ENCODE measurements around the gene EMILIN3. TPM values are rescaled to one million over a fixed set of nuclear protein-coding genes. Genes with fewer than 3 reads are reported as not detected.

Gene EMILIN3
- total and polyA plus RNA-seq, 2 donors (not counting 3 experiments of a cell fraction or from before 2014, with no cell fraction given): 0.15 TPM; not detected in 1

- no peaks in the 10 kb centered on the region for H3K9me1 ChIP-seq (replicated peaks; ENCODE audit: control insufficient read depth, extremely low read depth, insufficient read depth, low read length)
- CTCF ChIA-PET: no interaction called here
Observed at GRCh38 chr20:41377275-41377674, 10.7 kb upstream of the EMILIN3 start.

More at GRCh38 chr20:41377275-41377674, 10.7 kb upstream of the EMILIN3 start:
- intact Hi-C loops (cut with micrococcal nuclease): no loop called here
- Histone ChIP-seq H4K20me1 (replicated peaks; ENCODE audit: control insufficient read depth, extremely low read depth, insufficient read depth, low read length) (no peaks in the 10 kb centered on the region), H3K27me3 (ENCODE audit: control insufficient read depth in 2 of 2, insufficient read depth in 2 of 2, low read length in 2 of 2) (peaks cover 0 to 6% of the 10 kb centered on the region in 2 experiments), H3K9ac (replicated peaks; ENCODE audit: extremely low read depth, insufficient read depth, low read length) (no peak overlapping the region), H3K4me1 (ENCODE audit: control insufficient read depth, extremely low read depth, insufficient read depth, low read length) (no peaks in the 10 kb centered on the region), H3K4me3 (replicated peaks in 1 of 3; ENCODE audit: insufficient read depth in 1 of 3, low read depth in 1 of 3, low read length in 3 of 3) (no peak overlapping the region), H3K36me3 (ENCODE audit: control insufficient read depth in 2 of 2, extremely low read depth in 1 of 2, insufficient read depth in 2 of 2, low read length in 2 of 2) (no peaks in the 10 kb centered on the region), H3K9me3 (replicated peaks; ENCODE audit: control insufficient read depth, insufficient read depth, low read length) (no peaks in the 10 kb centered on the region), H3K4me2 (ENCODE audit: insufficient read depth, low read length) (no peak overlapping the region), H2AFZ (ENCODE audit: low read depth, low read length) (no peak overlapping the region), H3K79me2 (ENCODE audit: control insufficient read depth, insufficient read depth, low read length) (no peaks in the 10 kb centered on the region), H3K27ac (ENCODE audit: insufficient read depth, low read depth, low read length) (no peak overlapping the region)
- no peak for FAIRE-seq
- TF ChIP-seq JUN (IDR thresholded peaks at IDR 0.05; ENCODE audit: borderline replicate concordance, insufficient read depth, insufficient read length, low read depth) (no peak), GATA2 (IDR thresholded peaks at IDR 0.05; ENCODE audit: insufficient read depth, insufficient read length, low read depth, low read length) (no peak), CTCF (IDR thresholded peaks at IDR 0.05; ENCODE audit: extremely low read depth in 1 of 2, insufficient read depth in 1 of 2, low read depth in 1 of 2, low read length in 2 of 2) (no peak), MAX (IDR thresholded peaks at IDR 0.05; ENCODE audit: insufficient read depth, insufficient read length) (no peak), POLR2AphosphoS5 (IDR thresholded peaks at IDR 0.05; ENCODE audit: insufficient read depth, low read depth, low read length) (no peak), FOS (IDR thresholded peaks at IDR 0.05; ENCODE audit: borderline replicate concordance, insufficient read depth, low read length) (no peak), EZH2 (IDR thresholded peaks at IDR 0.05; ENCODE audit: borderline replicate concordance, low read depth, low read length, severe bottlenecking) (no peak), POLR2A (IDR thresholded peaks at IDR 0.05; ENCODE audit: low read depth, low read length) (no peak), MYC (IDR thresholded peaks at IDR 0.05; ENCODE audit: low read depth, low read length) (no peak)
- dilution Hi-C loops (cut with MboI; ENCODE audit: extremely low pct_ligation_motif_present, low sequenced_read_pairs): no loop called here
- POLR2A ChIA-PET: no interaction called here
- DNase-seq (ENCODE audit: low read depth, low spot score): no peak
- no TSS peak for BruUV-seq (replicated peaks)
